Measurements from ENCODE around the gene PXDC1. TPM values are rescaled to one million over a fixed set of nuclear protein-coding genes. Genes with fewer than 3 reads are reported as not detected.

Gene PXDC1
- total and polyA plus RNA-seq, 2 experiments from 2014 or later: 12.3 to 16.1 TPM

Other genes starting within 250 kb of the PXDC1 start
- gene FAM50B, start 97.7 kb upstream of the PXDC1 start, total RNA-seq: 1.8 and 2.2 TPM in 2 replicates
- gene FAM50B, start 97.7 kb upstream of the PXDC1 start, polyA plus RNA-seq: 2.1 and 2.6 TPM in 2 replicates